ENCODE data around the gene RWDD3.

Gene RWDD3, protein sequence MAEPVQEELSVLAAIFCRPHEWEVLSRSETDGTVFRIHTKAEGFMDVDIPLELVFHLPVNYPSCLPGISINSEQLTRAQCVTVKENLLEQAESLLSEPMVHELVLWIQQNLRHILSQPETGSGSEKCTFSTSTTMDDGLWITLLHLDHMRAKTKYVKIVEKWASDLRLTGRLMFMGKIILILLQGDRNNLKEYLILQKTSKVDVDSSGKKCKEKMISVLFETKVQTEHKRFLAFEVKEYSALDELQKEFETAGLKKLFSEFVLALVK

DNA sequence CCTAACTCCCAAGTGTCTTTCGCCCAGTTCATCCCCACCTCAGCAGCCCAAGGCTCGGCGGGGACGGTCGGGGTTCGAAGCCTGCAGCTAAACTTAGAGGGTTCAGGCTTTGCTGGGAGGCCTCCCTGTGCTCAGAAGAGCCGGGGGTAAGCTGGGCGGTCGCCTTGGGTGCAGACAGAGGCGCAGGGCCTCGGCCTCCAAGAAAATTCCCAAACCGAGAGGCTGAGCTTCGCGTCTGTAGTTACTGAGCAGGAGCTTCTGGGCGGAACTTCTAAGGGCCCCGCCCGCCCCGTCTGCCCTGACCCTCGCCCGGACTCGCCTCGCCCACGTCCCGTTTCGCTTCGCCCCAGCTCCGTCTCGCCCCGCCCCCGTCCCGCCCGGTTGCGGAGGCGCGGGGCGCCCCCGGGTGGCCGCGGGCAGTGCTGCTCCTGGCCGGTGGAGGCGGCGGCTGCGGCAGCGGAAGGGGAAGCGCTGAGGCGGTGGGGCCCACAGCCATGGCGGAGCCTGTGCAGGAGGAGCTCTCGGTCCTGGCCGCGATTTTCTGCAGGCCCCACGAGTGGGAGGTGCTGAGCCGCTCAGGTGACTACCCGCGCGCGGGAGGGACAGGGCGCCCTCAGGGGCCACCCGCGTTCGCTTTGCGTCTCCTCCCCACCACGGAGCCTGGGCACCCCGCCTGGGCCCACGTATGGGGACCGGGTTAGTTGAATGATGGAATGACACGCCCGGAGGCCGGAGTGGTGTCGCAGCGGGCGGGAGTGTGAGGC is at the start of gene RWDD3:
TSS of gene RWDD3 (plus strand) at position 474 of the 764 bp plus-strand sequence. CDS start at position 495, 21 bp downstream.
- DNase-seq (ENCODE audit: low read depth in 2 of 2), result peak; percentile 84 to 89

DNA sequence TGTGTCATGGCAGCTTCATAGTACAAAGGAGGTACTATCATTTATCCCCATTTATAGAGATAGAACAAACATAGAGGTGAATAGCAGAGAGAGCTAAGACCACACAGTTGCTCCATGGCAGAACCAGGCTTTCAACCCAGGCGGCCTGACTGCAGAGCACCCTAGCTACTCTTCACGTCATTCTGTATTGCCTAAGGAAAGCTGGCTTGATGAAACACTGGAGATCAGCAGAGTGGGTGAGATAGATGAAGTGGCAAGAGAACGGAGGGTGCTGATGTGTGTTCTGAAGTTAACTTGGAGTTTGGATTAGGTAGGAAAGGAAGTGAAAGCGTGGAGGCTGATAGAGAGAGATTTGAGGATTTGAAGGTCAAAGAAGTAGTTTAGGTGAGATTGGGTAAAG is 47.9 kb upstream of the RWDD3 start:
- DNase-seq (ENCODE audit: low read depth in 2 of 2), result no peak

DNA sequence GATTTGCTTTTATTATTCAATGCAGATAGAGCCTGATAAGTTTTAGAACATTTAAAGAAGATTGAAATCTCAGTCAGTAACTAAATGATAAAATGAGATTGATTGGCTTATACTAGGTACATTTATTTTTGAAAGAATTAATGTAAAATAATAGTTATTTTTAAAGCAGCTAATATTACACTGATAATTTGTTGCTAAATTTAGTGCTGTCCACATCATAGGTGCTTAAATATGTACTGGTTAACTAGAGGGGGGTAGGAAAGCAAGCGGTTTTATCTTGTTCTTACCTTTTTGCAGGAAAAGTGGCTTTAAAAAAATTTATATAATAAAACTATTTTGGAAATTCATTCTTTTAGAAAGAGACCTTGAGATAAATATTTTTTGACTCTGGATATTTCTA is 40.4 kb upstream of the RWDD3 start:
- DNase-seq (ENCODE audit: low read depth in 2 of 2), result no peak

DNA sequence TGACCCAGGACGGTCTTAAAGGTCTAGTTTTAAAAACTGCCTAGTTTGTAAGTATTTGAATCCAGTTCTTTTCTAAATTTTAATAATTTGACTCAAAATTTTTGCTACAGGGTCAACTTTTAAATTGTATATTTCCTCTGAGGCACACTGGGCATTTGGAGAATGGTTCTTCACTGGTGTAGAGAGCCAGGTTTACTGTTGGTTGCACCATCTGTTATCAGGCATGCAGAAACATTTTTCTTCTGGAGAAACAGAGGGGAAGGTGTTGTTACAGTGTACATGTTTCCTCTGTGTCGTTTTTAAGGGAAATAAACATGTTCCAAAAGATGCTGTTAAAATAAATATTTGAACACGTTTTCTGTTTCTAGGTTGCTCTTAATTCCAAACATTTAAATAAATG is 39.0 kb upstream of the RWDD3 start:
- DNase-seq (ENCODE audit: low read depth in 2 of 2), result no peak

DNA sequence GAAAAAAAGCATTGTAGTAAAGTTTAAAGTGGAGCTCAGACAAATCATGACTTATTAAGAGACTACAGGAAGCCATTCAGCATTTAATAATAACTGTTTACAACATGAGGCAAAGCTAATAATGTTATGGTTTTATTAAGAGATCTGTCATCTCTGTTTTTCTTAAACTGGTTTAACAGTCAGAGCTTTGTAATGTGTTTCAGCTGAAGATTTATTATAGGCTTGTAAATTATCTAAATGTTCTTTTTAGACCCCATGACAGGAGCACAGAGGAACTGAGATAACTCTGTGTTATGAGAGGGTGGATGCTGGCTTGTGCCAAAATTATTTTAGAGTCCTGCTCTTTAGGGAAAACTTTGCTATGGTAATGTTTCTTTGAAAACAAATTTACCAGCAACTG is 38.0 kb upstream of the RWDD3 start:
- DNase-seq (ENCODE audit: low read depth in 2 of 2), result no peak

DNA sequence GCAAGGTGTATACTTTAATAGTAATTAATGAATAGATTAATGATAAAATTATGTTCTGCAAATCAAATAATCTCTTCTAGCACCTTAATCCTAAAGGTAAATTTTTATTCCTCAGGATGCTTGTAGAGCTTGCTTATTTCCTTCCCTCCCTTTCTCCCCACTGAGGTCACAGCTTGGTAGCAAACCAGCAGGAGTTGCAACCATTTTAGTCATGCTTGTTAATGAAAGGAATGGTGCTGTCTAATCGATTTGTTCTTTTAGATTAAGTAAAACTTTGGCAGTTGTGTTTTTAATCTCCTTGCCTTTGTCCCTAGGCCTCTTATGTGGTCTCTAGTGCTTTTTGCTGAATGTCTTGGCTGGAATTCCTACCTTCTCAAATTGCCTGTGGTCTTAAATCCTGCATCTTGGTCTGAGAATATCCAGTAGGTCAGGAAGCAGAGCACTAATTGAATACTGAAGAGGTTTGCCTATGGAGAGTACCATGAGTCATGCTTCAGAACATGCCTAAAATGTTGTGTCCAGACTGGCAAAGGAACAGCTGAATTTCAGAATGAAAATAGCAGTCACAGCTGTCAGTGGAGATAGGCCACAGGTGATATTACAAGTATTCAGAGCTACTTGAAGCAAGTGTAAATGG is 36.3 kb upstream of the RWDD3 start:
- DNase-seq (ENCODE audit: low read depth in 2 of 2), result no peak

DNA sequence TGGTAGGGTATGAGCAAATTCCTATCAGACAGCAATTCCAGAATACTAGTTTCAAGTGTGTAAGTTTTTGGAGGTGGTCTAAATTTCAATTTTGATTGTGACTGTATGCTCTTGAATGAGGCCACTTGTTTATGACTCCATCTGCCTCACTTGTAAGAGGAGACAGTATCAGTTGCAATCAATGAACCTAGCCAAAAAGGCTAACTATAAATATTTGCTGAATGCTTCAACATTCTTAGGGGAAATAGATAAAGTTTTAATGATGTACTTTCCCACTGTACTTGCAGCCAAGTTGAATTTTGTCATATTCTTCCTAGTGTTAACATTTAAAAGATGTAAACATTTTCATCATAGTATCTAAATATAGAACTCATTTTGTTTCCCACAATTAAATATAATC is 32.1 kb upstream of the RWDD3 start:
- no peak for DNase-seq (ENCODE audit: low read depth in 2 of 2)

DNA sequence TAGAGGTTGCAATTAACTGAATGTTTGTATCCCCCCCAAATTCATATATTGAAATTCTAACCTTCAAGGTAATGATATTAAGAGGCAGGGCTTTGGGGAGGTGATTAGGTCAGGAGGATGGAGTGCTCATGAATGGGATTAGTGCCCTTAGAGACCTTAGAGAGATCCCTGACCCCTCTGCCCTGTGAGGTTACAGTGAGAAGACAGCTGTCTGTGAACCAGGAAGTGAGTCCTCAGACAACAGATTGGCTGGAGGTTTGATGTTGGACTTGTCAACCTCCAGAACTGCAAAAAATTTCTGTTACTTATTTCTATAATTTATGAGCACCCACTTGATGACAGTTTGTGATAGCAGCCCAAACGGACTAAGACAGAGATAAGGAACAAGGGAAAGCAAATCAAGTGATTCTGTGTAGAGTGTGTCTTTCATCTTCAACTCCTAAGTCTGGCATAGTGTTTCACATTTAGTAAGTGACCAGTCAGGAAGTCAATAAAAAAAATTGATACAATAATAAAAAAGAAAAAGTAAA is 30.0 kb upstream of the RWDD3 start:
- no peak for DNase-seq (ENCODE audit: low read depth in 2 of 2)

DNA sequence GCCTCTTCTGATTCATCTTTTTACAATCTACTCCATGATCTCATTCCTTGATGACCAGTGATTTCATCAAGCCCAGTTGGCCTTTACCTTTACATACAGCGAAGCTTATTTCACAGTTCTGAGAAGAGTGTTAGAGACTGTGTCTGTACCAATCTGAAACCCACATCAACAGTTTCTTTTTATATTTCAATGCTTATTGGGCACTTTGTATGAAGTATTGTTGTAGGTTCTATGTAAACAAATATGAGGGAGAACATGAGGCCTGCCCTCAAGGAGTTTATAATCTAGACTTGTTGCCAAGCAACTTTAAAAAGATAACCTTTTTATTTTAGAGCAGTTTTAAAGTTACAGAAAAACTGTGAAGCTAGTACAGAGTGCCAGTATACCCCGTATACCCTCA is 27.5 kb upstream of the RWDD3 start:
- DNase-seq (ENCODE audit: low read depth in 2 of 2), result no peak

DNA sequence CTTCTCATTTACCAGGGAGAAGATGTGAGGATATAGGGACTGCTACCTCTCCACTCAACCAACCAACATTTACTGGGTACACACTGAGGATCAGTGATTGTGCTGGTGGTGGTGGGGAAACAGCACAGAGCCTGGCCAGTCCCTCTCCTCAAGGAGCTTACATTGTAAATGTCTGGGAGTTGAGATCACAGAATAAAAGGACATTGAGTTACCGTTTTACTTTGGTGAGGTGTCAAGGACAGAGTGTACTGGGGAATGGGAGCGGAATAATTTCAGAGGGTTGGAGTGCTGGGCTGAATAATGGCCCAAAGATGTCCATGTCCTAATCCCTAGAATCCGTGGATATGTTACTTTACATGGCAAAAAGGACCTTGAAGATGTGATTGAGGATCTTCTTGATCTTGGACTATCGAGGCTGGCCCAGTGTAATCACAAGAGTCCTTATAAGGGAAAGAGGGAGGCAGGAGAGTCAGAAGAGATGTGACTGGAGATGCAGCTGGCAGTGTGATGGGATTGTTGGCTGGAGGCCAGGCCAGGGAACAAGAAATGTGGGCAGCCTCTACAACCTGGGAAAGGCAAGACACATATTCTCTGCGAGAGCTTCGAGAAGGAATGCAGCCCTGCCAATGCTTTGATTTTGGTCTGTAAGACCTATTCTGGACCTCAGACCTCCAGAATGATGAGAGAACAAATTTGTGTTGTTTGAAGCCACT is 26.6 kb upstream of the RWDD3 start:
- DNase-seq (ENCODE audit: low read depth in 2 of 2), result no peak

DNA sequence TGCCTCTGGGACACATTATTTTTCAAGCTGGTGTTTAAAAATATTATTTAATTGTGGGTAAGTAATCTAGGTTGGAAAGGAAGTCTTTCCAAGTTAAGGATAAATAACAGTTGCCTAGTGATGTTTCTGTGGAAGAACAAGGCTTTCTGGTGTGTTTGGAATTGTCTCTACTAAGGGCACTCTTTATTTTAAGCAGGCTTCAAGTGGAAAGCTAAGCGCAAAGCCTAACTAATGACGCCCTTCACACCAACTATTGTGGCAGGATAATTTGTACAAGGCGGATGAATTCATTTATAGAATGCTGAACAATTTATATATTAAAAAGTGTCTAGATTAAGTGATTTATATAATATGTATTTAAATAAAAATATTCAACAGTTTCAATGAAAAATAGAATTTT is 25.1 kb upstream of the RWDD3 start:
- DNase-seq (ENCODE audit: low read depth in 2 of 2), result no peak

DNA sequence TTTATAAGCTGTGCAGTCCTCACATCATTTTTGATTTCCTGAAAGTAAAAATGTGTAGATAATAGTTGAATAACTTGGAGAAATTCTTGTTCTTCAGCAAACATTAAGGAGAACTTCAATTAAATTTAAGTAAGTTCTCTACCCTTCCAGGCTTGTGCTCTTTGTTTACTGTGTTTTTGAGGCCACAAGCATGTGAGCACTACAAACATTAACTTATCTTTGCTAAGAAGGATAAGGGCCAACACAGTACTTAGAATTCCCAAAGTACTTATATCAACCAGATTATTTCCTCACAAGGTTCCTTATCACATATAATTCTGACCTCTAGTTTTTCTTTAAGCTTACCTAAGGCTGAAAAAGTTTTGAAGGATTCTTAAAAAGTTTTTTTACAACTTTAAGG is 24.7 kb upstream of the RWDD3 start:
- DNase-seq (ENCODE audit: low read depth in 2 of 2), result no peak

DNA sequence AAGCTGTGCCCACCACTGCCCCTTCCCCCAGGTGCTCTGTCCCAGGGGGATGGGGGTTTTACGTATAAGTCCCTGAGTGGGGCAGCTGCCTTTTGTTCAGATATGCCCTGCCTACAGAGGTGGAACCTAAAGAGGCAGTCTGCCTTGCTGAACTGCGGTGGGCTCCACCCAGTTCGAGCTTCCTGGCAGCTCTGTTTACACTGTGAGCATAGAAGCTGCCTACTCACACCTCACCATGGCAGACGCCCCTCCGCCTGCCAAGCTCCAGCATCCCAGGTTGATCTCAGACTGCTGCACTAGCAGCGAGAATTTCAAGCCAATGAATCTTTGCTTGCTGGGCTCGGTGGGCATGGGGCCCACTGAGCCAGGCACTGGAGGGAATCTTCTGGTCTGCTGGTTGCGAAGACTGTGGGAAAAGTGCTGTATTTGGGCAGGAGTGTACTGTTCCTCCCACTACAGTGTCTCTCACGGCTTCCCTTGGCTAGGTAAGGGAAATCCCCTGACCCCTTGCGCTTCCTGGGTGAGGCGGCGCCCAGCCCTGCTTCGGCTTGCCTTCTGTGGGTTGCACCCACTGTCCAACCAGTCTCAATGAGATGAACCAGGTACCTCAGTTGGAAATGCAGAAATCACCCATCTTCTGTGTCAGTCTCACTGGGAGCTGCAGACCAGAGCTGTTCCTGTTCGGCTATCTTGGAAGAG is 17.6 kb upstream of the RWDD3 start:
- DNase-seq (ENCODE audit: low read depth in 2 of 2), result no peak

DNA sequence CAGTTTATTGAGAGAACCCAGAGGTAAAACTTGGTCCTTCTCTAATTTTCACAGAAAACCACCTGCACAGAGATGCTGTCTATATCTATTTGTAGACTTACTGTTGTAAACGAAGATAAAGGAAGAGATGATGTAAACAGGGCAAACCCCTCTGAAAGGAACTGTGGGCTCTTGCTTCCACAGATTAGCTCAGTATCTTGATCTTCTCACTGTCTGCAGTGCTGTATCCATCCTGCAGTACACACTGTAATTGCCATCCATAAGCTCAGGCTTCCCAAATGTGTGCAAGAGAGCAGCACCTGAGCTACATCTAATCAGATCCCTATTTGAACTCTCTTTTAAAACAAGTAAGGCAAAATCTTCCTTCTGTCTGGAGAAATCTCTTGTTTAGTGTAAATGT is 16.6 kb upstream of the RWDD3 start:
- DNase-seq (ENCODE audit: low read depth in 2 of 2), result no peak

DNA sequence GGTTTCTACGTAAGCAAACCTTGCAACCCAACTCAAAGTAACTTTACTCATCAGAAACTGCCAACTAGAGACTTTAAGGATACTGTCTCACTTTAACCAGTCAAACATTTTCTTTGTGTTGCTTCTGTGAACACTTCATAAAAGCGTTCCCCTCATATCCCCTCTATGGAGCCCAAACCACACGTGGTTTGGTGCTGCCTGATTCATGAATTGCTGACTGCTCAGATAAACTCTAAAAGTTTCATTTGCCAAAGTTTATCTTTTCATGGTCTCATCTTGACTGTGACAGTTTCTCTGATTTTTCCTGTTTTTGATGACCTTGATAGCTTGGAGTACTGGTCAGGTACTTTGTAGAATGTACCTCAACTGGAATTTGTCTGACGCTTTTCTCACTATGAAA is 14.6 kb upstream of the RWDD3 start:
- DNase-seq (ENCODE audit: low read depth in 2 of 2), result no peak

DNA sequence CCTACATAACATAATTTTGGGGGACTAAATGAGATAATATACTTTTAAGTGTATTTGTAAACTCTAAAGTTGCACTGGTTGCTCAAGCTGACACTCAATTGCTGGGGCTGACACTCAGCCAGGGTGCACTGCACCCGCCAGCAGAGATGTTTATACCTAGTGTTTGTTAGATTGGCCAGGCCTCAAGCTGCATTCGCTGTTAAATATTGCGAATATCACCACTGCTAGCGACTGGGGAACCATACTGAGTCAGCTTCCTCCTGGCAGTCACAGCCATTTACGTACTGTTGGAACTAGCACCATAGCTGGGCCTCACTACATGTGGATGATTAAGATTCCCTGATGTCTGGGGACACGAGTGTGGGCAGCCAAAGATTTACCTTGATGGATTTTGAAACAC is 12.7 kb upstream of the RWDD3 start:
- DNase-seq (ENCODE audit: low read depth in 2 of 2), result no peak

DNA sequence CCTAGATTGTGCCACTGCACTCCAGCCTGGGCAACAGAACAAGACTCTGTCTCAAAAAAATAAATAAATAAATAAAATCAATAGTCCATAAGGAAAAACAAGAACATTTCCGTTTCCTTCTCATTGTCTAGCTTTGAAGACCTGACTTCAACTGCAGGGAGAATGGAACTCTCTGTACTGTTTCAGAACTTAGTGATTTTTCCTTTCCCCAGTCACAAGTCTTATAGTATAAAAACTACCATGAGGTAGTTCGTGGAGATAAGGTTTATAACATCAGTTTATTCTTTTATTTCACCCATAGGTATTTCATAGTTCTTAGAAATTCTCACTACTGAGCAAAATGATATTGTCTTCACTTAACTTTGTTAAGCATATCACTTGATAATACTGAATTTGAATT is 11.4 kb upstream of the RWDD3 start:
- DNase-seq (ENCODE audit: low read depth in 2 of 2), result no peak

DNA sequence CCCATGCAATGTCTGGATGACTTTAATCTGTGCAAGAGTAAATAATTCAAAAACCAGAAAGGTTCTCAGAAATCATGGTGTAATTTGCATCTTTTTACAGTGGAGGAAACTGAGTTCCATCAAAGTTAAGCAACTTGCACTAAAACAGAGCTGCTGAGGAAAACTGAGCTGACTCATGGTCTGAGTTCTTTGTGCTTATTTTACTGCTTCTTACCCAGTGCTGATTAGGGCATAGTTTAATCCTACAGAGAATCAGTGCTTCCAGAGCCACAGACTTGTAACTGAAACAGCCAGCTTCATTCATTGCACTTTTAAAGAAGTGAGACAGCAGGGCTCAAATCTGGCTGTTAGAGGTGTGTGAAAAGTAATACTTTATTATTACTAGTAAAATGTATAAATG is 10.9 kb upstream of the RWDD3 start:
- no peak for DNase-seq (ENCODE audit: low read depth in 2 of 2)

DNA sequence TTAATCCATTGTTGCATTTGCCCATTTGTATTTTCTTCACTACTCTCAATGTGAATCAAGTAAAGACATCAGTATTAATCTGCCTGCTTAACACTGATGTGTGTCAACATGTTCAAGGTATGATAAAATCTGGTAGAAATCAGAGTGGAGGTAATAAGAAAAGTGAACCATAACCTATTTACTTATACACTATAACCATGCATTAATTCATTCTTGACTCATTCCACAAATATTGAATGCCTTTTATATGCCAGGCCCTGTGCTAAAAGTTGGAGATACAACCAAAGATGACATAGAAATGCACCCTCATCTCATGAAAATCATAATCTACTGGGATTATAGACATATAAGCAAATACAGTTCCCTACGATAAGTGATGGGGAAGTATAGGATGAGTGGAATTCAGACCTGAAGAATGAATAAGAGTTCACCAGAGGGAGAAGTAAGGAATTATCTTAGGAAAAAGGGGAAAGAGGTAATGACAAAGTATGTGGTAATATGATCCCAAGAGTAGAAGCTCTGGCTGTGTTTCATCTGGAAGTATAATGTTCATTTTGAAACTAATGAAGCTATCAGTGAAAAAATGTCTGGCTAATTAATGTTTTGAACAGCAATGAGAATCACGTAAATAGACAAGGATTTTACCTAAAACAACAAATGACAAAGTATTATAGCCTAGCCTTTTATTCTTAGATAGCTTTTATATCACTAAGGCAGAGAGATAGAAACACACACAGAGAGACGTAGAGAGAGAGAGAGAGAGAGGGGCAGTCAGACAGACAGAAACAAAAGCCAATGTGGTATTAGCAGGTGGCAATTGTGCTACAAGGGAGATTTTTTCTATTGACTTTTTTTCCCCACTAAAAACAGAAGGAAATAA is 7.0 kb upstream of the RWDD3 start:
- no peak for DNase-seq (ENCODE audit: low read depth in 2 of 2)

DNA sequence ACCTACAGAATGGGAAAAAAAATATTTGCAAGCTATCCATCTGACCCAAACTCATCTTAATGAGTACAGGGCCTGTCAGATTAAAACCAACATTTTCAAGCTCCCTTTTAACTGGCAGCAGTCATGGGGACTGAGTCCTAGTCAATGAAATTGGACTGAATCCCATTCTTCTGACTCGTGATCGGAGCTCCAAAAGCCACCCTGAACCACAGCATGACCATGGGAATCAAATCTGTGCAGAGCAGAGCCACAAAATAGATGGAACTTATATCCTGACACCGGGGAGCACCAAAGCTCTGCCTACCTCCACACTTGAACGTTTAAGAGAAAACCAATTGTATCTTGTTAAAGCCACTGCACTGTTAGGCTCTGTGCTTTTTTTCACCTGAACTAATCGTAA is 5.0 kb upstream of the RWDD3 start:
- no peak for DNase-seq (ENCODE audit: low read depth in 2 of 2)

DNA sequence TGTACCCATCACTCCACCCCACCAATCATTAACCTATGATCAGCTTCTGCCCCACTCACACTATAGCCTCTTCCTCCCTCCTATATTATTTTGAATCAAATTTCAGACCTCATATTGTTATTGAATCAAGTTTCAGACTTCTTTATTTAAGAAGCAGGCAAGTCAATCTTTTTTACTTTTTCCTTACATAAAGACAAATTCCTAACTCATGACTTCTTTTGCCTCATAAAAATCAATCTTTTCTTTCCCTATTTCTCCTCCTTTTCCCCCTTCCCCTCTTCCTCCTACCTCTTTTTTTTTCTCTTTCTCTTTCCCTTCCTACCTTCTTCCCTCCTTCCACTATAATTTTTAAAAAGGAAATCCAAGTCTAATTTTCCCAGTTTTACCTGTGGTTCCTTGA is 4.3 kb upstream of the RWDD3 start:
- no peak for DNase-seq (ENCODE audit: low read depth in 2 of 2)

Measured in activated CD4-positive, alpha-beta T cell treated with anti-CD3 and anti-CD28 coated beads for 24 hours (primary cell).